ENCODE data around the gene MAIP1.

GRCh38 chr2:199928226-199928625 lies 27.2 kb upstream of the MAIP1 start:
- TF ChIP-seq EZH2 (IDR thresholded peaks at IDR 0.05; ENCODE audit: borderline replicate concordance, low read depth, low read length, poor library complexity, severe bottlenecking), result no peak
- TF ChIP-seq CTCF (conservative IDR thresholded peaks at IDR 0.05; ENCODE audit: low read depth, low read length), result no peak
